NOMO-1 (cell line): ENCODE measurements around the gene CARD18.
"Not testable (repeated sequence)": the region's sequence is repeated elsewhere in the genome, so short reads cannot be mapped to it uniquely, and the experiment has no call there.

Source experiments
- DNase-seq, 2 experiments: peaks; one replicate each; lab custom pipeline; 2025; ENCODE audit not compliant: unreplicated experiment in 2 of 2; lab: John Stamatoyannopoulos, UW

Gene CARD18

DNA sequence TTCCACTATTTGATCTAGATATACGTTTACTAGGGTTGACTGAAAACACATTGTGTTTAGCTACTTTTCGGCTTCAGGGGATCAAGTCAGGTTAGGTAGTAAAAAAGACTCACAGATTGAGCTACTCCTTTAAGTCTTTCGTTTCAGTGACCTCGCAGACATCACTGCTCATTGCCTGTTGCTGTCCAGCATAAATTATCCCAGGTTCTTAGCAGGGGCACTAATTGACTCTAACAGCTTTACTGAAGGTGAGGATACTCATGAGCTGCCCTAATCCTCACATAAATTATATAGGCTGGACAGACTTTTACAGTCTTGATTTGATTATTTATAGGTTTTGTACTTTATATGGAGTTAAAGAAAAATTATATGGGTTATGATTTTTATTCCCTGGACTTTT lies 3.7 kb downstream of the CARD18 start:
- no peak for DNase-seq

DNA sequence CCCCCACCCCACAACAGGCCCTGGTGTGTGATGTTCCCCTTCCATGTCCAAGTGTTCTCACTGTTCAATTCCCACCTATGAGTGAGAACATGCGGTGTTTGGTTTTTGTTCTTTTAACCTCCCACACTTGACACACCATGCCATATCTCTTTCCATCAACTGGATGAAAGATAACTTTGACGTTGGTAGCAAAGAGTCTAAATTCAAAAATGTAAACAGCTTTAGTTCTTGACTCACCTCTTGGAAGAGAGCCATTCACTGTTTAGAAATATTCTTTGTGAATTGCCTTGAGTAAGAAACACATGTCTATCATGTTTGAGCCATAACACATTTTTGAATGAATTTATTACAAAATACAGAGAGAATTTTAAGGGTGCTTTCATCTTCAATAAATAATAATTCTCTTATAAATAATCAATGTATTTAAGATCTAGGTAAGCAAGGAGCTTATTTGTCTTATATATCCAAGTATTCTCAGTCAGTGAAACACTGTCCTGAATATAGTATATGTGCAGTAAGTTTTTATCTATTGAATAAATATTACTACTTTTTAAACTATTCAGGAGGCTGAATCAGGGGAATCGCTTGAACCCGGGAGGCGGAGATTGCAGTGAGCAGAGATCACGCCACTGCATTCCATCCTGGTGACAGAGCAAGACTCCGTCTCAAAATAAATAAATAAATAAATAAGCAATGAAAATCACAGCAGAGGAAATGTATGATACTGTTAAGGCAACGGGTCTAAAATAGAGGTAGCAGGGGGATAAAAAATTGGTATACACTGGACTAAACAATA lies 6.7 kb downstream of the CARD18 start:
- DNase-seq = no peak

DNA sequence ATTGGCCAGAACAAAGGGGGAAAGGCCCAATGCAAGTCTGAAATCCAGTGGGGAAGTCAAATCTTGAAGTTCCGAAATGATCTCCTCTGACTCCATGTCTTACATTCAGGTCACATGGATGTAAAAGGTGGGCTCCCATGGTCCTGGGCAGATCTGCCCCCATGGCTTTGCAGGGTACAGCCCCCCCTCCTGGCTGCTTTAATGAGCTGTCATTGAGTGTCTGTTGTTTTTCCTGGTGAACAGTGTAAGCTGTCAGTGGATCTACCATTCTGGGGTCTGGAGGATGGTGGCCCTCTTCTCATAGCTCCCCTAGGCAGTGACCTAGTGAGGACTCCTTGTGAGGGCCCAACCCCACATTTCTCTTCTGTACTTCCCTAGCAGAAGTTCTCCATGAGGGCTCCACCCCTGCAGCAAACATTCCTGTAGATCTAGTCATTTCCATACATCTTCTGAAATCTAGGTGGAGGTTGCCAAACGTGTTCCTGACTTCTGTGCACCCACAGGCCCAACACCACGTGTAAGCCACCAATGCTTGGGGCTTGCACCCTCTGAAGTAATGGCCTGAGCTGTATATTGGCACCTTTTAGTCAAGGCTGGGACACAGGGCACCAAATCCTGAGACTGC lies 9.3 kb downstream of the CARD18 start:
- no peak for DNase-seq

DNA sequence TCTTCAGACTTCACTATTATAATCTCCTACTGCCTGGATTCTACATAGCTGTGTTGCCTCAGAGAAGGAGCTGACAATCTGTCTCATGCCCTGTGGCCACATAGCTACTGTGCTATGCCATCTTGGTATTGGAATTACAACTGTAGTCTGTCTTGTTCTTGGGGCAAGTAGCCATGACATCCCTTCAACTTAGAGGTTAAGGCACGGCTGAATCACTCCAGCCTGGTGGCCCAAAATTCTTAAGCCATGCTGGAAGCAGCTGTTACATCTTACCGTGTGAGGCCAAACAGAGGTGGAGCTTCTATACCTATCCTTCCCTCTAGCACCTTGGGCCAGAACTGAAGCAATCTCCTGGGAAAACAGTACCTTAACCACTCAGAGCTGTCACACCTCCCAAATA lies 14.8 kb downstream of the CARD18 start:
- no peak for DNase-seq

DNA sequence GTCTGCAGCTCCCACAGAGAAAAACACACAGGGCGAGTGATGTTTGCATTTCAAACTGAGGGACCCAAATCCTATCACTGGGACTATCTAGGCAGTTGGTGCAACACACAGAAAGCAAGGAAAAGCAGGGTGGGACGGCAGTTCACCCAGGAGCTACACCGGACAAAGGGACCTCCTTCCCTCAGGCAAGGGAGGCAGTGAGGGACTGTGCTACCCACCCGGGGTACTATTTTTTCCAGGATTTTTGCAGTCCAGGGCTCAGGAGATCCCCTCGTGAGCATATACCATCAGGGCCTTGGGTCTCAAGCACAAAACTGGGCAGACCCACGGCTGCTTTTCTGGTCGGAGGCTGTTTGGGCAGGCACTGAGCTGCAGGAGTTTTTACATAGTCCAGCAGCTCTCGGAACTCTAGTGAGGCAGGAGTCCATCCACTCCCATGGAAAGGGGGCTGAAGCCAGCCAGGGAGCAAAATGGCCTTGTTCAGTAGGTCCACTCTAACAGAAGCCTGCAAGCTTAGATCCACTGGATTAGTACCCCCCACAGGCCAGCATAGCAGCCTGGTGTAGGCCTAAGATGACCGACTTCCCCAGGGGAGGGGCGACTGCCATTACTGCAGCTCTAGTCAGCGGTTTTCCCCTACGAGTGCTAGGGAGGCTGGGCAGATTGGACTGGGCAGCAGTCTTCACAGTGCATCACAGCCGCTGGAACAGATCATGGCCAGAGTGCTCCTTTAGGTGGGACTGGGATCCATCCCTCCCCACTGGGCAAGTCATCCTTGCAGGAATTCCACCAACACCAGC lies 28.2 kb downstream of the CARD18 start:
- DNase-seq = no peak

DNA sequence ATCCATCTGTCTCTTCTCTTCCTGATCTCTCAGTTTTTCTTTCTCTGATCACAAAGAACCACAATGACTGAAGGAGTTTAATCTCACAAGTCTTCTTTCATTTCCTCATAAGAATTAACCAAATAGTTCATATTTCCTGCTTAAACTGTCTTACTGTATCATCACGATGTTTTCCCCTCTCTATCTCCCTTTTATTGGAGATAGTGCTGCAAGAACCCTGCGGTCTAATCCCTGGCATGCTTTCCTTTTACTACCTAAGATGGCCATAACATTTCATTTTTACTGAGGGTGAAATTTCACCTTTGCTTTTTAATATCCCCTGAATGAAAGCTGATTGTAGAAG lies 28.9 kb downstream of the CARD18 start:
- peak in 1 of 2 experiments; percentile 19 for DNase-seq

DNA sequence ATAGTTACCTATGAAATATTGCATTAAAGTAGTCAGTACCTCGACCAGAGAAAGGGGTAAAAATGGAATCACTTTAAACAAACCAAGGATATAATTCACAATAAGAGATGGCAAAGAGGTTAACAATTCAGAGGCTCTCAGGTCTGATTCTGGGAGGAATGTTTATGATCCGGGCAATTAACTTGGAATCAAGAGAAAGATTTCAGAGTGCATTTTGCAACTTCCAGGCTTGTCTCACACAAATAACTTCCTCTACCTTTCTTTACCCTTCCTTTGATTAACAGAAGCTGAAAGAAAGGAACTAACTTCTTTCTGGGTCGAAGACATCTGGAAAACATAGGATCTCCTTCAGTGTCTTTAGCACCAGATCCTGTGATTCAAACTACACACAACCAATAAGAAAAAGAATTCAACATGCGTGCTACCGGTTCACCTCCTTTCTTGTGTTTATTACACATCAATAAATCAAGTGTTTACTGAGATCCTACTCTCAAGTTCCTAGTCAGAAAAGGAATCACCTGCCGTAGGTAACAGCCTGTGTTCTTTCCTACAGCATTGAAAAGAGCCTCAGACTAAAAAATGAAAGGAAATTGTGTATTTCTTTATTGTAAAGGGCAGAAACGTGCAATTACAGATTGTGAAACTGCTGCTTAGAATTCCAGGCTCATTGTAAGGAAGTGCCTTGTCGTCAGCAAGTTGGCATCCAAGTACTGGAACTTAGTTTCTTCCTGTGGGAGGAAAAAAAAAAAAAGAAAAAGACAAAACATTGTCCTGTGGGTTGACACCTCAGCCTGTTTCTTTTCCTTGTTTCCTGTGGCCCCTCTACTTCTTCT lies 29.5 kb downstream of the CARD18 start:
- DNase-seq = peak in 1 of 2 experiments; percentile 21

DNA sequence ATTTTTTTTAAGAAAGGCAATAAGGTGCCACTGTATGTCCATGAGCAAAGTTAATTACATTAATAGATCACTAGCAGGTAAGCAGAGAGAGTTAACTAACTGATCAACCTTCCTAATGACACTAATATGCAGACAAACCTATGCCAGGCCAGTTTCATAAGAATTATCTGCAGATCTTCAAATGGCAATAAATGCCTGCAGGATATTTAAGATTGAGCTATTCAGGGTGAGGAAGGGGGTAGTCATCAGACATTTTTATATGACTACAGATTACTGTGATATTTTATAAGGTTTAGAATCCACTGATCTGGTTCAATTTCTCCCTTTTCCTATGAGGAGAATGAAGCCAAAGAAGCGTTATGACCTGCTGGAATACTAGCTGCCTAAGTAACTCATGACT lies 30.2 kb downstream of the CARD18 start:
- DNase-seq = no peak

DNA sequence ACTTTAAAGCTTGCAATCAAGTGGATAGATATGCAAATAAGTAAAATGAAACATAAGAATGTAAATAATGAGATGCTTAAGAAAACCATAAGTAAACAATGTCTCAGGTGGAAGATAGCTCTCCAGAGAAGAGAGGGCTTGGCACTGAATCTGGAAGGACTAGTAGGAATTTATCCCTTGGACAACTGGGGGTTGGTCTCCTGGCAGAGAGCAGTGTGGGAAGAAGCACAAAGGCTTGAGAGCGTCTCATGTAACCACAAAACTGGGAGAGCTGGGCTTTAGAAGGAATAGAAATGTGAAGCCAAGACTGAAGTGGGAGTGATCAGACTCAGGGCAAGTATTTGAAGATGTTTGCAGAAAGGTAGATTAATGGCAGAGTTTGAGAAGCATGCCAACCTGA lies 31.3 kb downstream of the CARD18 start:
- no peak for DNase-seq

DNA sequence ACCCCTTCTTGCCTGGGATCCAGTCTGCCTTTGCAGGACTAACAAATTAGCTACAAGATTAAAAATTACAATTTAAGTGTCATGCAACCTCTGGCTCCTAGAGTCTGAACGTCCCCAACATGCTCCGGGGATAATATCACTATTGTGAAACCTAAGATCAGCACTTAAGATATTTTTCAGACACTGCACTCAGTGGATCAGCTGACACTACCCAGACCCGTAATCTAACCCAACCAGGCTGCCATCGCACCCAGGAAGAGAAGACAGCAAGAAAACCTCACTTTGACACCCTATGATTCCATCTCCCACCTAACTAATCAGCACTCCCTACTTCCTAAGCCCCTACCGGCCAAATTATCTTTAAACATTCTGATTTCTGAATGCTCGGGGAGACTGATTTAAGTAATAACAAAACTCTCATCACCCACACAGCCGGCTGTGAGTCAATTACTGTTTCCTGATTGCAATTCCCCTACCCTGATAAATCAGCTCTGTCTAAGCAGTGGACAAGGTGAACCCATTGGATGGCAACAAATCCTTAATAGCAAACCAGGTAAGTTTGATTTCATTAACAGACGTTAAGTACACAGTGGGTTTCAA lies 32.2 kb downstream of the CARD18 start:
- not testable (repeated sequence) for DNase-seq

DNA sequence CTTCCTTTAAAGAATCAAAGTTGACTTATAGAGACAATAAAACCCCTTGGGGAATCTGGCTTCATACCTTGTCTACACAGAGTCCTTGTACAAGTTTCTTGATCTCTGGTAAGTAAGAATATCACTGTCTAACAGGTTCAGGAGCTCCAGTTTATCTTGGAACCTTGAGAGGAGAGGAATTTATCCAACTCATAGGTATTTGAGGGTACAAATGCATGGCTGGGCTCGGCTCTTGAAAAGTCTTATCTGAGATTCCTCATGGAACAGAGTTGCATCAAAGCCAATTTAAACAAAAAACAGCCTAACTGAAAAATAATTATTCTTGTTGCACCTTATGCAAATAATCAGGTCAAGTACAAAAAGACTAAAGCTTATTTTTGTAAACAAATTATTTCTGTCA lies 33.4 kb downstream of the CARD18 start:
- no peak for DNase-seq

DNA sequence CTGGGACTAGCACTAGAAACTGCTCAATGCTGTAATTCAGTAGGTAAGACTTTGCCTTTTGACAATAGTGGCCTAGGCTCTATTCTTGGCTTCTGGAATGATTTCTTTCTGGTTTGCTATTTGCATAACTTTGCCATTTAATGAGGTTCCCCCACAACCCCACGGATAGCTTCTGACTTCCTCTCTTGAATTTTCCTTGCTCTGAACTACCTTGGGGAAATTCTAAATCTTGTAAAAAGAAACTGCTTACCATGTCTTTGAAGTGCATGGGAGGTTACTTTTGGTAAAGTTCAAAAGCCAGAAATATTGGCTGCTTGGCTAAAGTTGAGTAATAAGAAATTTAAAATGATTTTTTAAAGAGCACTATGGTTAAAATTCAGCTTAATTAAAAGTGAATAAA lies 35.3 kb downstream of the CARD18 start:
- peak; percentile 10 to 29 for DNase-seq

DNA sequence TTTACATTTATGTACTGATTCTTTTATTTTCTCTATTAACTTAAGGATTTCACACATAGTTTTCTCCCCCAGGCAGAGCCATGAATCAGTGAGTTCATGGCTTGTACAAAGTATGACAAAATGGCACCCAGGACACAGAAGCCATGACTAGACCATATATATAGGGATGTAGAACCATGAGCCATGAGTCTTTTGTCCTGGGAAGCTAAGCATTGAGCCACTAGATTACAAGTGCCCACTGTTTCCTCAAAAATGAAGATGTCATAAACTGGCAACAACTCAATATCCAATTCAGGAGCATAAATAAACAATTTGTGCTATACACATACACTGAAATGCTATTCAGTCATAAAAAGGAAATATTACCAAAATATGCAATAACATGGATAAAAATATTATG lies 36.2 kb downstream of the CARD18 start:
- DNase-seq = no peak

DNA sequence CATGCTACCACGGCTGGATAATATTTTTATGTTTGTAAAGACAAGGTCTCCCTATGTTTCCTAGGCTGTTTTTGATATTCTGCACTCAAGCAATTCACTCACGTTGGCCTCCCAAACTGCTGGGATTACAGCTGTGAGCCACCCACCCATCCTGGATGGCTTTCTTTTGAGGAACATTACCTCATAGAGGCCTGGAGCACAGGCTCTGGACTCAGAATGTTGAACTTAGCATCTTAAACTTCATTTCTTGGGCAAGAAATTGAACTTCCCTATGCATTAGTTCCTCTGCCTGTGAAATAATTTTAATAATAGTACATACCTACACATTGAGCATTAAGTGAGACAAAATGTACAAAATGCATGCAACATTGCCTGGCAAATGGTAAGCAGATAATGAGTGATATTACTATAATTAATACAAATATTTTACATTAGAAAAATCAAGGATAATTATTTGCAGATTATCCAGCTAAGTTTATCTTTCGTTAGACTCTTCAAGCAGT lies 37.4 kb downstream of the CARD18 start:
- not testable (repeated sequence) for DNase-seq

DNA sequence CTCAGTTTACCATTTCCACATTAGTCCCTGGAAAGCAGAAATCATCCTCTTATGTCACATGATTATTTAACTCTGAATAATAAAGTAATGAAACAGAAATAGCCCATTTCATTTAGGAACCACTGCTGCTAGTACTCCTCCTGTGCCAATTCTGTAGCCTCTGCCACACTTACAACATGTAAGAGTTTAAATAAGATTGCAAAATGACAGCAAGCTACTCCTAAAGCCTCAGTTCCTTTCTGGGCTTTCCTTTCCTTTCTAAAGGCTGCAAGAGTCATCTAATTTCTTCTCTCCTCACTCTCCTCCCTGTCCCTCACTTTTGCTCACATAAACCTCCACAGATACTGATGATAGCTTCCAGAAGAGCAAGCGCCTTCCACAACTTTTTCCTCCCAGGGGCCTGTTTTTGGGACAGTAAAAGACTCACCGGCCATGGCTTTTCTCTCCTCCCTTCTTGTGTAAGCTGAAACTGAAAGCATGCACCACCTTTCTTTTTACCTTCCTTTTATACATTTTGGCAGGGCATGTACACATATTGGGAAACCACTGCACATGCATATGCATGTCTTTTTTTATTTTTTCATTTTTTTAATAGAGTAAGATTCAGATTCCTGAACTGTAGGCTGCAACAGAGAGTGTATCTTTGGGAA lies 38.5 kb downstream of the CARD18 start:
- peak in 1 of 2 experiments; percentile 35 for DNase-seq

DNA sequence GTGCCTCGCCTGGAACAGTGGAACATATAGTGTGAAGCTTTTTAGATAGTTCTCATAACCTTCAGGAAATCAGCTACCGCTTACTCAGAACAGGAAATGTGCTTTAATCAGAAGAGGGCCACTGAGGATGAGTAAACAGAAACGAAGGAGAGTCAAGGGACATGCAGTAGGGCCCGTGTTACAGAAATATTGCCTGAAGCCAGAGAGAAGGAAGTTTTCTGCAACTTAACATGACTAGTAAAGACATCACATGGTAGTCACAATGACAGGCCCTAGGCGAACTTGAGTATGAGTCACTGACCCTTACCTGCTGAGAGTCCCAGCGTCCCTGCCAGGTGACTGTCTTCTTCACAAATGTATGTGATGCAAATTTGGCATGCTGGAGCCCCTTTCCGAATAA lies 39.4 kb downstream of the CARD18 start:
- peak; percentile 24 to 60 for DNase-seq

DNA sequence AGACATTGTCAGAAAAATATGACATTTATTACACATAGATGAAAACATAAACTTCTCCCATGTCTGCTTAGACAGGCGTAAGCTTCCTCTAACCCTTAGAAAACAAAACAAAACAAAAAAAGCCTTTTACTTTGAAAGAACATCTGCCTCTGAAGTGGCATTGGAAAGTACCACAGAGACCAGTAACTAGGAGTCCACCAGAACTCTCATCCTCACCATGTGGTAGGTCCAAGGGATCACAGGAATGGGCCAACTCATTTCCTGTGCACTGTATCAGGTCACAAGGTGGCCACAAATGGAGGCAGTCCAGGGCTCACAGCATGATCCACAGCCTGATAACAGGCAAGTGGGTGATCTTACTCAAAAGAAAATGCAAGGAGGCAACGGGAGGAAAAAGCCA lies 40.0 kb downstream of the CARD18 start:
- DNase-seq = not testable (repeated sequence)

DNA sequence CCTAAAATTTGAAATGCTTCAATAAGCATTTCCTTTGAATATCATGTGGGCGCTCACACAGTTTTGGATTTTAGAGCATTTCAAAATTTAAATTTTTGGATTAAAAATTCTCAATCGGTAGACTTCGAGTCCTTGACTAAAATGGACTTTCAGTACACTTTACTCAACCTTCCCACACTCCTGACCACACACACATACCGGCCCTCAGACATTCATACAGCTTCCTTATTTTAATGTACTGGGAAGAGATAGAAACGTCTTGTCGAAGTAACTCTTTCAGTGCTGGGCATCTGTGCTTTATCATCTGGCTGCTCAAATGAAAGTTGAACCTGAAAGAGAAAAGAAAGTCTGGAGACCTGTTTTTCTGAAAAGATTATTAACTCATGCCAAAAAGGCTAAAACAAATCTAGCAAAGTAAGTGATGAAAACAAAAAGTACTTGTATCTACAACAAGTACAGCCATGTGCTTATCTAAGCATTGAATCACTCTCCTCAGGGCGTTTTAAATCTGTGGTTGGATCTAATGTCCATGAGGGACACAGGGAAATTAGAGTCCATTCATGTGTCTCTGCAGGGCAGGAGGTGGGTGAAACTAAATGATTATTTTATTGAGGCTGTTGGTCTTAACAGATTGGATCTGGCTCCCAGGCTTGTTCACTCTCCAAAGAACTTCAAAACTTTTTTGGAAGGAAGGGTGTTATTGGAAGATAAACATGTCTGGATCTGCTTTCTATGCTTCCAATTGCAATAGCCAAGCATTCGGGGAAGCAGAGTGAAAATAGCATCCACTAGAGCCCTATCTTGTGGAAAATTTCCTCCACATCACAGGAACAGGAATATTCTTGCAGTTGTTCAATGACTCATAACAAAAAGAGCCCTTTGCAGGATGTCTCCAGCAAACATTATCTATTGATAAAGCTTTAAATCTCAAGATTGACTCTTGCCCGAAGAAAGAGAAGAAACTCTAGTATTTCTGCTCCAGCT lies 47.0 kb downstream of the CARD18 start:
- peak in 1 of 2 experiments; percentile 24 for DNase-seq
